CD4-positive, alpha-beta memory T cell (primary cell): Measurements from ENCODE around the gene ATP8A1. TPM values are rescaled to one million over a fixed set of nuclear protein-coding genes. Genes with fewer than 3 reads are reported as not detected.

ENCODE experiments used
- CTCF ChIA-PET: fragments of 350-600 bp; sonication (Branson Sonifier 250); formaldehyde crosslinking; loops from one replicate; lab custom pipeline; 2021; ENCODE audit warnings: inconsistent platforms; ENCODE audit not compliant: partially characterized antibody; lab: Charles Lee
- POLR2A ChIA-PET: fragments of 350-600 bp; sonication (Branson Sonifier 250); formaldehyde crosslinking; loops from one replicate; lab custom pipeline; 2021; ENCODE audit not compliant: partially characterized antibody; lab: Charles Lee
- DNase-seq, 5 donors: peaks; one replicate each; pipeline versions ENCODE4 v3.0.0 to v3.0.0-alpha.2; 2020 to 2022; ENCODE audit warnings: mixed read lengths in 1 of 5
- H3K27ac ChIP-seq: one replicate; pipeline ENCODE4 v1.7.0; 2013; ENCODE audit warnings: low read depth, low read length
- H3K27me3 ChIP-seq: 2 replicates; pipeline ENCODE4 v1.7.0; 2013; ENCODE audit warnings: mild to moderate bottlenecking, low read length, moderate library complexity; ENCODE audit not compliant: insufficient read depth
- H3K36me3 ChIP-seq: 2 replicates; pipeline ENCODE4 v1.7.0; 2013; ENCODE audit warnings: mild to moderate bottlenecking, low read length, moderate library complexity; ENCODE audit not compliant: insufficient read depth
- H3K4me1 ChIP-seq: 2 replicates; pipeline ENCODE4 v1.7.0; 2013; ENCODE audit warnings: mild to moderate bottlenecking, low read length, moderate library complexity; ENCODE audit not compliant: insufficient read depth
- H3K4me3 ChIP-seq, 2 donors: one replicate each; pipeline ENCODE4 v1.7.0; 2013; ENCODE audit warnings: low read length in 2 of 2, mild to moderate bottlenecking in 1 of 2
- H3K9me3 ChIP-seq, 2 donors: one replicate each; pipeline ENCODE4 v1.7.0; 2013; ENCODE audit warnings: low read length in 2 of 2, control low read depth in 1 of 2; ENCODE audit not compliant: control insufficient read depth in 1 of 2
- H3K27ac Mint-ChIP-seq, 7 donors: one replicate each; pipeline ENCODE4 v1.8.0; 2020 to 2021; ENCODE audit warnings: mixed read lengths in 7 of 7, mild to moderate bottlenecking in 6 of 7, inconsistent platforms in 3 of 7, moderate library complexity in 3 of 7
- H3K27me3 Mint-ChIP-seq, 2 donors: one replicate each; pipeline ENCODE4 v1.8.0; 2020 to 2021; ENCODE audit warnings: mixed read lengths in 2 of 2
- H3K36me3 Mint-ChIP-seq, 2 donors: one replicate each; pipeline ENCODE4 v1.8.0; 2020 to 2021; ENCODE audit warnings: mixed read lengths in 2 of 2, inconsistent platforms in 1 of 2, mild to moderate bottlenecking in 1 of 2
- H3K4me1 Mint-ChIP-seq, 4 donors: one replicate each; pipeline ENCODE4 v1.8.0; 2020 to 2021; ENCODE audit warnings: mixed read lengths in 4 of 4, mild to moderate bottlenecking in 1 of 4
- H3K4me3 Mint-ChIP-seq, 8 donors: one replicate each; pipeline ENCODE4 v1.8.0; 2020 to 2021; ENCODE audit warnings: mixed read lengths in 8 of 8, mild to moderate bottlenecking in 7 of 8, moderate library complexity in 6 of 8, inconsistent platforms in 3 of 8
- H3K9me3 Mint-ChIP-seq, 8 donors: one replicate each; pipeline ENCODE4 v1.8.0; 2020 to 2021; ENCODE audit warnings: mixed read lengths in 8 of 8, mild to moderate bottlenecking in 5 of 8, inconsistent platforms in 3 of 8, moderate library complexity in 1 of 8
- intact Hi-C: fragments of 100-400 bp; cut with micrococcal nuclease; formaldehyde crosslinking; loops from one replicate; pipeline ENCODE4 v1.15.1; 2023
- polyA plus RNA-seq, 2 donors: library from polyadenylated mRNA; unstranded; fragments of 300-500 nt; fragmentation: Illumina TruSeq; gene quantifications; one replicate each; pipeline ENCODE4 v1.2.3, GENCODE V29; 2021
- total RNA-seq, 2 experiments: library from RNA; stranded (reverse); gene quantifications; one replicate each; pipeline ENCODE4 v1.2.3, GENCODE V29; 2021

ATP8A1 gene
- total and polyA plus RNA-seq, 4 experiments from 2014 or later, result 4.3 to 33.5 (median 17.7) TPM

DNA sequence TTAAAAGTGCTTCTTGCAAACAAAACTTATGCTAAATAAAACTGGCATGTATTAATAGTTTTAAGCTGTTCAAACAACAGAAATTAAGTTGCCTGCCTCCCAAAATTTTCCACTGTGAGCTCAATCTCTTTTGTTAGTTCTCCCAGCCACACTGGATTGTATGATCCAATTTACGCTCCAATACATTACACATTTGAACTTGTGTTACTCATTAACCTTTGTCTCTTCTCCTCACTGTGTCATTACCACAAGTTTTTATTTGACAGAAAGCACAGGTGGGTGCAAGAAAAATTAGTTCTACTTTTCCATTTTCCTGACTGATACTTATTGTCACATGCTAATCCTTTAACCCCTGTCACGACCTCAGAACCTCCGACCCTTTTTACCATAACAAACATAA lies 204.1 kb downstream of the ATP8A1 start:
- Mint-ChIP-seq H3K4me3 (no peak overlapping the region), H3K27me3 (no peaks in the 10 kb centered on the region), H3K4me1 (peaks cover 0 to 2% (median 0%) of the 10 kb centered on the region in 4 donors), H3K27ac (no peak overlapping the region), H3K9me3 (no peaks in the 10 kb centered on the region), H3K36me3 (peaks cover 28 to 44% of the 10 kb centered on the region in 2 donors)
- no peak for DNase-seq
- intact Hi-C loops, result no loop called here
- Histone ChIP-seq H3K27ac (no peak overlapping the region), H3K9me3 (no peaks in the 10 kb centered on the region), H3K4me1 (no peaks in the 10 kb centered on the region), H3K27me3 (no peaks in the 10 kb centered on the region), H3K4me3 (no peak overlapping the region), H3K36me3 (no peaks in the 10 kb centered on the region)
- ChIA-PET CTCF (no interaction called here), POLR2A (no interaction called here)

DNA sequence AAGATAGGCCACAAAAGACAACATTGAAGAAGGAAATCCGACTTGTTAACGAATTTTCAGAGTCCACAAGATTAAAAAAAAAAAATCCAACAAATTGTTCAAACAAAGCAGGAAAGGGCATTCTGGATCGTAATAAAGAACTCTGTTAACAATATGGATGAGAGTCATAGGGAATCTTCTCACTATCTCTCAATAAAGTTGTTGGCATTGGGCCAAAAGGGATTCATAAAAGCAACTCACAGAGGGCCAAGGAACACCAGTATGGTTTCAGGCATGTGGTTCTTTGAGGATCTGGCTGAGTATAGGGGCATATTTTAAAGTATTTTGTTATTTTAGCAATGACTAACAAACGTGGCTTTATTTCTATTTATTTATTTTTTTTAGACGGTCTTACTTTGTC lies 210.1 kb downstream of the ATP8A1 start:
- Mint-ChIP-seq H3K9me3 (no peaks in the 10 kb centered on the region), H3K27ac (no peak overlapping the region), H3K4me3 (no peak overlapping the region), H3K4me1 (no peaks in the 10 kb centered on the region), H3K36me3 (peaks cover 59 to 71% of the 10 kb centered on the region in 2 donors), H3K27me3 (no peaks in the 10 kb centered on the region)
- no peaks in the 10 kb centered on the region for H3K9me3 ChIP-seq
- H3K27ac ChIP-seq, result no peak overlapping the region
- H3K27me3 ChIP-seq, result no peaks in the 10 kb centered on the region
- H3K4me3 ChIP-seq, result no peak overlapping the region
- no peaks in the 10 kb centered on the region for H3K36me3 ChIP-seq
- POLR2A ChIA-PET, result no interaction called here
- intact Hi-C loops, result no loop called here
- no peak for DNase-seq
- H3K4me1 ChIP-seq, result no peaks in the 10 kb centered on the region
- CTCF ChIA-PET, result no interaction called here

DNA sequence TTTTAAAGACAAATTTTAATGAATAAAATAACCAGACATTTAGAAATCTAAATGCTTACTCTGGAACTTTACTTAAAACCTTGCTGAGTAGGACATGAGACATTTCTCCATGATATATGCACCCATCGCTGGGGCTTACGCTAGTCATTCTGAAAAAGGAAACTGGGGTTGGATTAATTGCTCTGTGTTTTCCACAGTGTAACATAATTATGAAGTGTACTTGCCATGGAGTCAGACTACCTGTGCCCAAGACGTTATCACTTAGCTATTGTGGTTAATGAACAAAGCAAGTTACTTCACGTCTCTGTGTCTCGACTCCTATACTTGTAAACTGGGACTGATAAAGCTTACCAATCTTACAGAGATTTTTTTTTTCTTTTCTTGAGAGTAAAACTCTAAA lies 211.9 kb downstream of the ATP8A1 start:
- no peak overlapping the region for H3K27ac Mint-ChIP-seq
- Histone ChIP-seq H3K36me3 (no peaks in the 10 kb centered on the region), H3K27me3 (no peaks in the 10 kb centered on the region), H3K4me3 (no peak overlapping the region), H3K27ac (no peak overlapping the region), H3K9me3 (no peaks in the 10 kb centered on the region), H3K4me1 (no peaks in the 10 kb centered on the region)
- intact Hi-C loops, result no loop called here
- no peaks in the 10 kb centered on the region for H3K9me3 Mint-ChIP-seq
- no peak overlapping the region for H3K4me3 Mint-ChIP-seq
- no peaks in the 10 kb centered on the region for H3K27me3 Mint-ChIP-seq
- H3K36me3 Mint-ChIP-seq, result peaks cover 47 to 67% of the 10 kb centered on the region in 2 donors
- DNase-seq, result no peak
- ChIA-PET POLR2A (interaction anchor here (0.7 kb wide), 1 partner anchor 9 kb away, joined by 3 read pairs; no protein-coding TSS in a partner anchor), CTCF (no interaction called here)
- H3K4me1 Mint-ChIP-seq, result no peaks in the 10 kb centered on the region

DNA sequence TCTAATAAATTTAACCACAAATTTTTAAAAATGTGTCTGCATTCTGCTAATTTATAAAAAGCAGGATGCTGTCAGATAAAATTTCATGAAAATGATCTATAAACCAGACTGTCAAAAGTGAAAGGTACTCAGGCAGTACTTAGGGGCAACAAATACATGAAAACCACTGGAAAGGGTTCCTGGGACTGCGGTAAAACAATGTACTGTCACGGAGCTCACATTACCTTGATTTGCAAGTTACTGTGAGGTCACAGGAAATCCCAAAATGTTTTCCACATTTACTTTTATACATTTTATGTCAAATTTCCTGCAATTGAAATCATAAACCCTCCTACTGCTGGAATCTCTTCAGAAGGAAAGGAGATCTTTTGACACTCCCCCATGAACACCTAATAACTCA lies 214.3 kb downstream of the ATP8A1 start:
- H3K27me3 ChIP-seq, result no peaks in the 10 kb centered on the region
- Mint-ChIP-seq H3K27ac (no peak overlapping the region), H3K27me3 (no peaks in the 10 kb centered on the region), H3K9me3 (no peaks in the 10 kb centered on the region), H3K4me3 (no peak overlapping the region), H3K4me1 (no peaks in the 10 kb centered on the region), H3K36me3 (peaks cover 55 to 77% of the 10 kb centered on the region in 2 donors)
- H3K4me1 ChIP-seq, result no peaks in the 10 kb centered on the region
- ChIA-PET POLR2A (no interaction called here), CTCF (no interaction called here)
- H3K4me3 ChIP-seq, result no peak overlapping the region
- H3K27ac ChIP-seq, result no peak overlapping the region
- intact Hi-C loops, result no loop called here
- H3K9me3 ChIP-seq, result no peaks in the 10 kb centered on the region
- DNase-seq, result no peak
- no peaks in the 10 kb centered on the region for H3K36me3 ChIP-seq

DNA sequence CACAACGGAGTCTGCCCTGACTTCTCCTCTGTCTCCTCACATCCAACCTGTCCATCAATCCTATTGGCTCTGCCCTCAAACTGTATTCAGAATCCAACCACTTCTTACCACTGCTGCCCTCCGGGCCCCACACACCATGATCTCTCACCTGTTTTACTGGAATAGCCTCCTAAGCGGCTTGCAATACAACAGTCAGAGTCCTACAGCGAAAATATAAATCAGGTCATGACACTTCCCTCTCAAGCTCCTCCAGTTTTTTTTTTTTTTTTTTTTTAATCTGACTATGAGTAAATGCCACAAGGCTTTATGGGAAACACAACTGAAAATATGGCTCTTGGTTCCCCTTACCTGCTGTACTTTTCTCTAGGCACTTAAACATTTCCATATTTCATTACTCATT lies 216.8 kb downstream of the ATP8A1 start:
- ChIA-PET POLR2A (no interaction called here), CTCF (no interaction called here)
- intact Hi-C loops, result no loop called here
- H3K27me3 ChIP-seq, result no peaks in the 10 kb centered on the region
- no peaks in the 10 kb centered on the region for H3K9me3 ChIP-seq
- H3K36me3 ChIP-seq, result no peaks in the 10 kb centered on the region
- Mint-ChIP-seq H3K27me3 (no peaks in the 10 kb centered on the region), H3K36me3 (peaks cover 59 to 80% of the 10 kb centered on the region in 2 donors), H3K27ac (no peak overlapping the region), H3K4me3 (no peak overlapping the region), H3K4me1 (no peaks in the 10 kb centered on the region), H3K9me3 (no peaks in the 10 kb centered on the region)
- no peak overlapping the region for H3K4me3 ChIP-seq
- no peak for DNase-seq
- no peaks in the 10 kb centered on the region for H3K4me1 ChIP-seq
- no peak overlapping the region for H3K27ac ChIP-seq

DNA sequence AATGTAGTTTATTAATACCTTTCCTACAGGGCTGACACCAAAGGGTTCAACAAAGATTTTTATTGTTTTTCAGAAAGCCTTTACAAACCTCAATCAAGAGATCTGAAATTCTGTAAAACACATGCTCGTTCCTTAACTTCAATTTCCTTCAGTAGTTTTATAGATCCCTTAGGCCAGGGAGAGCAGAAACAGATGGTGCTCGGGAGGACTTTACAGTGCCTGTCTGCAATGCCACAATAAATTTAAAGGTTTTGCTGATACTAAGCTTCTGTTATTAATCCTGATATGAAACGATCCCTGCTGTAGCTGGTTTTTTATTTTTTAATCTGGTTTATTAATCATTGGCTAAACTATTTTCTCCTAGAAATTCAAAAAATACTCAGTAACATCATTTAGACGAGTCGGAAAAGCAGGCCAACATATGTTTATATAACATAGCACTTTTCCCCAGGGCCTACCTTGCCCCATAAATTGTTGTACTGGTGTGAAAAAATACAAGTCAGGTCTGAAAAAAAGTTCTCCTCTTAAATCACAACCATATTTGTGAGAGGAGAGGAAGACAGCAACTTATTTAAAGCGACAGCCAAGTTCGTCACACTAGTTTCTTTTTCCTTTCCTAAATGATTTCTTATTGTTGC lies 219.9 kb downstream of the ATP8A1 start:
- Histone ChIP-seq H3K27me3 (no peaks in the 10 kb centered on the region), H3K9me3 (no peaks in the 10 kb centered on the region), H3K4me3 (no peak overlapping the region), H3K36me3 (no peaks in the 10 kb centered on the region), H3K27ac (no peak overlapping the region), H3K4me1 (no peaks in the 10 kb centered on the region)
- DNase-seq, result no peak
- Mint-ChIP-seq H3K27ac (no peak overlapping the region), H3K36me3 (peaks cover 50 to 76% of the 10 kb centered on the region in 2 donors), H3K4me3 (no peak overlapping the region), H3K9me3 (no peaks in the 10 kb centered on the region), H3K4me1 (no peaks in the 10 kb centered on the region), H3K27me3 (no peaks in the 10 kb centered on the region)
- intact Hi-C loops, result no loop called here
- ChIA-PET CTCF (no interaction called here), POLR2A (no interaction called here)

DNA sequence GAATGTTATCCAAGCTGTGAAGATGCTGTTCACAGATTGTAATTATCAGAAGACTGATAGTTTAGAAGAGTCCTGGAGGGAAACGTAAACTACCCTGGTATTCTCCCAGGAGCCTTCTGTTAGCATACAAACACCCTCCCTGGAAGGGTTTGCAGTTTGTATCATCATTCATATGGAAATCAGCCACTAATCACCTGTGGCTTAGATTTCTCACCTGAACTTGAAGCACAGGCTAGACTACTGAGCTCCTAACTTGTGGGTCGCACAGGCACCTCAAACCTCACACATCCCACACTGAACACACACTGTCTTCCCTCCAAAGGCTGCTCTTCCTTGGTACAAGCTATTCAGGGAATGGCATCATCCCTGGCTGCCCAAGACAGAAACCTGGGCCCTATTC lies 228.9 kb downstream of the ATP8A1 start:
- Mint-ChIP-seq H3K27ac (no peak overlapping the region), H3K4me3 (no peak overlapping the region), H3K27me3 (no peaks in the 10 kb centered on the region), H3K4me1 (no peaks in the 10 kb centered on the region), H3K9me3 (no peaks in the 10 kb centered on the region), H3K36me3 (peaks cover 33 to 44% of the 10 kb centered on the region in 2 donors)
- Histone ChIP-seq H3K4me1 (no peaks in the 10 kb centered on the region), H3K9me3 (no peaks in the 10 kb centered on the region), H3K36me3 (no peaks in the 10 kb centered on the region), H3K4me3 (no peak overlapping the region), H3K27ac (no peak overlapping the region), H3K27me3 (no peaks in the 10 kb centered on the region)
- no peak for DNase-seq
- intact Hi-C loops, result no loop called here
- POLR2A ChIA-PET, result no interaction called here
- CTCF ChIA-PET, result interaction anchor here (1.6 kb wide), 1 partner anchor 10 kb away, joined by 4 read pairs; no protein-coding TSS in a partner anchor
